Mucosa of descending colon (tissue), 3 donors: ENCODE results near the gene SCO2. TPM values are rescaled to one million over a fixed set of nuclear protein-coding genes. Genes with fewer than 3 reads are reported as not detected.
A peak's percentile ranks its signal among the peaks of the same experiment; 100 is the strongest.

Source experiments
- ATAC-seq: fragments of 200-7000 bp; cut with Tn5 transposase; one replicate; pipeline ENCODE4 v1.9.1; 2020; ENCODE audit warnings: mild to moderate bottlenecking, moderate library complexity
- DNase-seq, 3 donors: peaks; one replicate each; pipeline ENCODE4 v3.0.0-alpha.2; 2020
- H3K36me3 ChIP-seq: fragments of 200-600 bp; one replicate; pipeline ENCODE4 v1.8.0; 2021; ENCODE audit warnings: low read depth, mild to moderate bottlenecking
- H3K4me1 ChIP-seq: fragments of 200-600 bp; one replicate; pipeline ENCODE4 v1.8.0; 2021; ENCODE audit warnings: low read depth, mild to moderate bottlenecking
- H3K4me3 ChIP-seq: fragments of 200-600 bp; one replicate; pipeline ENCODE4 v1.8.0; 2021; ENCODE audit warnings: mild to moderate bottlenecking
- H3K9me3 ChIP-seq: fragments of 200-600 bp; one replicate; pipeline ENCODE4 v1.8.0; 2021; ENCODE audit warnings: mild to moderate bottlenecking
- CTCF ChIP-seq: fragments of 200-600 bp; IDR thresholded peaks from one replicate; pipeline ENCODE4 v1.8.0; 2022; ENCODE audit warnings: antibody characterized with exemption, mild to moderate bottlenecking
- intact Hi-C, 2 donors: fragments of 100-400 bp; cut with DNase I in 1 of 2; cut with micrococcal nuclease in 1 of 2; formaldehyde crosslinking; loops; one replicate each; pipeline versions ENCODE4 v1.11.0 to v1.11.1; 2022; cut with DNase I, micrococcal nuclease
- total RNA-seq, 3 donors: library from RNA; stranded (reverse); fragmentation: NEBNext Ultra II Directional in 2 of 3; extraction: Animal tissue kit (Norgen Biotek cat#: 25700) in 2 of 3; gene quantifications; one replicate each; pipeline versions ENCODE4 v1.2.1 to v1.2.4, GENCODE V29; 2021 to 2023
- donor health status: DM: no; HTN: no; CAD: no; lungs with moderate emphysema.
- donor health status: DM: no; HTN: no; CAD: no.
- donor health status: DM: no; HTN: yes; CAD: no.

The SCO2 gene
- total RNA-seq, 3 donors from 2014 or later = 5.4 to 14.6 TPM; not detected in 1

GRCh38 chr22:50526834-50527801 is 1.7 kb upstream of the SCO2 start:
- intact Hi-C loops = loop anchor here in 1 of 2 donors (5.0 kb wide), 1 partner anchor 95 kb away; no protein-coding TSS in a partner anchor
- Histone ChIP-seq H3K4me1 (peaks cover 49% of the 10 kb centered on the region), H3K36me3 (peaks cover 7% of the 10 kb centered on the region), H3K4me3 (no peak overlapping the region), H3K9me3 (no peaks in the 10 kb centered on the region)
- DNase-seq = peak; percentile 69 to 82 (median 73)
- TF ChIP-seq CTCF = no peak
- ATAC-seq = no peak

GRCh38 chr22:50526108-50526833 is 873 bp upstream of the SCO2 start:
- ATAC-seq (peak; percentile 47), DNase-seq (peak; percentile 81 to 94 (median 91))
- peaks cover 49% of the 10 kb centered on the region for H3K4me1 ChIP-seq
- no peaks in the 10 kb centered on the region for H3K9me3 ChIP-seq
- H3K36me3 ChIP-seq = peaks cover 7% of the 10 kb centered on the region
- intact Hi-C loops = loop anchor here in 1 of 2 donors (5.0 kb wide), 1 partner anchor 96 kb away; no protein-coding TSS in a partner anchor
- peak overlapping the region; percentile 46 for H3K4me3 ChIP-seq
- peak; percentile 69 for TF ChIP-seq CTCF

- intact Hi-C loops = loop anchor here in 1 of 2 donors (5.0 kb wide), 1 partner anchor 97 kb away; no protein-coding TSS in a partner anchor
- DNase-seq = no peak
- ATAC-seq = no peak
- peaks cover 46% of the 10 kb centered on the region for H3K4me1 ChIP-seq
- peak overlapping the region; percentile 46 for H3K4me3 ChIP-seq
- no peak for TF ChIP-seq CTCF
- H3K9me3 ChIP-seq = no peaks in the 10 kb centered on the region
- peaks cover 7% of the 10 kb centered on the region for H3K36me3 ChIP-seq
Measured at GRCh38 chr22:50525858-50526107, 385 bp upstream of the SCO2 start.

GRCh38 chr22:50524676-50525103 is 708 bp downstream of the SCO2 start:
- ATAC-seq = peak; percentile 47
- Histone ChIP-seq H3K4me1 (peaks cover 40% of the 10 kb centered on the region), H3K4me3 (peak overlapping the region; percentile 46), H3K36me3 (peaks cover 7% of the 10 kb centered on the region), H3K9me3 (no peaks in the 10 kb centered on the region)
- intact Hi-C loops = loop anchor here in 1 of 2 donors (5.0 kb wide), 1 partner anchor 98 kb away; no protein-coding TSS in a partner anchor
- no peak for DNase-seq
- TF ChIP-seq CTCF = no peak

- Histone ChIP-seq H3K9me3 (no peaks in the 10 kb centered on the region), H3K36me3 (peaks cover 7% of the 10 kb centered on the region), H3K4me3 (peak overlapping the region; percentile 46), H3K4me1 (peaks cover 35% of the 10 kb centered on the region)
- intact Hi-C loops = no loop called here
- TF ChIP-seq CTCF = no peak
- peak; percentile 4 for ATAC-seq
- DNase-seq = peak in 2 of 3 donors; percentile 55 to 76
Measured at GRCh38 chr22:50523806-50524675, 1.4 kb downstream of the SCO2 start.
